Stimulated activated CD4-positive, alpha-beta T cell treated with anti-CD3 and anti-CD28 coated beads, Interleukin-4, amount 100 ng/mL, for 1 hour (primary cell): Measurements from ENCODE around the gene IDS.

Experiments
- DNase-seq: peaks from one replicate; pipeline ENCODE4 v3.0.0-alpha.2; 2020

IDS gene

DNA sequence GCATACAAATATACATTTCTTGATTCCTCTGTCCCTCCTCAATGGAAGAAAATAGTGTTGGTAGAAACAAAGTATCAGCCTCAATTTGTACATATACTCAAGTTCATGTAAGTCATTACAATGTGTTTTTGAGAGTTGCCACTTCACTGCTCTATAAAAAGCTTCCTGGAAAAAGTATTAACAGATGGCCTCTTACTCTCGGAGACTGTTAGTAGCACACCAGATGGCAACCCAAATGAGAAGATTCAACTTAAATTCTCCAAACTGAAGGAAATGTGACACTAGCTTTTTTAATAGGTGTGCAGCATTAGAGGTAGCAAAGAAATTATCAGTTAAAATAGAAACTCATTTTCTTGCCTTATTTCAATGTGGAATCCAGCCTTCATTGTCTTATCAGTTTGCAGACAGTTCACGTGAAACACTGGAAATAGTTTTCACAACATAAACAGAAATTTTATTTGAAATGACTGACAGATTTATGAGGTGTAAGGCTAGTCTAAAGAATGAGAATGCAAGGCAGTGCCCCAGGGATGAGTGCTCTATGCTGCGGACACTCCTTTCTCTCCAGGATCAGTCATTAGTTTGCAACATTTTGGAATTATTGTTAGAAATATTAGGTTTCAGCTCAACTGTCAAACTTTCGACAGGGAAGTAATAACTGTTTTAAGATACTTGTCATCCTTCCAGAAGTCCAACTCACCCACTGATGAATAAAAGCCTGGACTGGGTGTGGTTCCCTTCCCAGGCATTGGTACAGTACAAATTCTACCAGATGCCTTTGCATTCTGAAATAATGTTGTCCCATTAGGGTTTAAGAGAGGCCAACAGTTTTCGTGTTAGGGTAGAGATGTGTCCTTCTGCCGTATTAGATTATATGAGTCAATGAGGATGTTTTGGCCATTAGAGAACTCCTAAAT is 50.9 kb downstream of the IDS start:
- no peak for DNase-seq

DNA sequence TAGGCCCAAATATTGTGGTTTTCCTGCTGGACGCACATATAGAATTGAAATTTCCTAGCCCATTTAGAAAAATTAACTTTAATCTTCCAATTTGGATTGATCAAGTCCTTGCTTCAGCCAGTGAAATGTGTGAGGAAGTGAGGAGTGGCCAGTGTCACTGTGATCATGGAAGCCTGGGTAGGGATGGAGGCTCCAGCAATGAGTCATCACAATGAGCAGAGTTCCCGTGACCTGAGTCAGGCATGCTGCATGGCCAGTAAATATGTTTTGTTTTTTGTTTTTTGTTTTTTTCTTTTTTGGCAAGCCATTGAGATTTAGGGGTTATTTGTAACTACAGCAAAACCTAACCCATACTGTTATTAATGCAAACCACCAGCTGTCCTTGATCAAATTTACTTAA is 52.1 kb downstream of the IDS start:
- no peak for DNase-seq

DNA sequence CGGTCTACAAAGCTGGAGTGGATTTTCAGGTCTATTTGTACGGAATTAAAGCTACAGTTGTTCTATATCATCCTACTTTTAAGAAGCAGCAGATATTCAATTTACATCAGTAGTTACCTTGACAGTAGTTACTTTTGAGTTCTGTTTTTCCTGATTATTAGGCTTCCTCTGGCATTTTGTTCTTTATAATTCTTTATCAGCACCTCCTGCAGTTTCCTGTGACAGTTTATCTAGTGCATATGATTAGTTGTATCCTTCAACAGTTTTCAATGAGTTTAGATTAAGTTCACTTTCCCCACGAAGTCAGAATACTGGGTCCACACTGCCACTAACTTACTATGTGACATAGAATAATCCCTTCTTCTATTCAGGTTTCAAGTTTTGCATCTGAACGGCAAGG is 71.7 kb downstream of the IDS start:
- no peak for DNase-seq

DNA sequence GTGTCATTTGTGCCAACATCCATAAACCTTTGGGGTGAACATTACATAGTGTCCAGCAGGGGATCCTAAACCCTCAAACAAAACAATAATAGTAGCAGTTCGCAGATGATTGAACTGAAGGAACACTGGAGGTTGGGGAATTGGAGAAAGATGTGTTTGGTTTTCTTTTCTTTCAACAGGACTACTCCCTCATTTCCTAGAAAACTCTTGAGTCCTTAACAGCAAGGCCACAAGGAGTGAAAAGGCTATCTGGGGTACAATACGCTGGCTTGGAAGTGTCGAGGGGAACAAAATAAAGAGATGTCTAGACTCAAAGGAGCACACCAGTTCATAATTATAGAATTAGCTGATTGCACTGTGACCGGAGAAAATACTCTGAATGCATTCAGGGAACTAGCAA is 72.1 kb downstream of the IDS start:
- DNase-seq: no peak
